GM12892 (cell line): ENCODE measurements around the gene SYT5.

Experiments used
- POLR2A ChIP-seq: IDR thresholded peaks from 2 replicates; pipeline ENCODE4 v1.6.1; 2011; ENCODE audit warnings: low read depth, low read length, control low read depth
- POLR2AphosphoS5 ChIP-seq: IDR thresholded peaks from 2 replicates; pipeline ENCODE4 v1.6.1; 2011; ENCODE audit warnings: low read depth, low read length, control low read depth

DNA sequence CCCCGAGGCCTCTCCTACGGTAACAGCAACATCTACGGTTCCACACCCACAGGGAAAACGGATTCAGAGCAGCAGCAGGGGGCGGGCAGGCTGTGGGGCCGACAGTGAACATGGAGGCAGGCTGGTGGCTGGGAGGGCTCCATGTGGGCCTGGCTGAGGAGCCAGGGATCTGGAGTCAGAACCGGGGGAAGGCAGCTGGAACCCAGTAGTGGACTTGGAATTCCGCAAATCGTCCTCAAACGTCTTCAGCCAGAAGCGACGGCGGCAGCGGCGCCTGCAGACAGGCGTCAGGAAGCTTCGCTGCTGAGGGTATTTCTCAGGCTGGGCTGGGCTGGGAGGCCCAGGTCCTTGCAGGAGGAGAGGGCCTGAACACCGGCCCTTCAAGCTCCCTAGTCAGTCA, 46.7 kb upstream of the SYT5 start:
- TF ChIP-seq POLR2A: no peak
- no peak for TF ChIP-seq POLR2AphosphoS5
